ENCODE measurements around the gene PLCXD3.
"Not testable (repeated sequence)": the region's sequence is repeated elsewhere in the genome, so short reads cannot be mapped to it uniquely, and the experiment has no call there.

The PLCXD3 gene

DNA sequence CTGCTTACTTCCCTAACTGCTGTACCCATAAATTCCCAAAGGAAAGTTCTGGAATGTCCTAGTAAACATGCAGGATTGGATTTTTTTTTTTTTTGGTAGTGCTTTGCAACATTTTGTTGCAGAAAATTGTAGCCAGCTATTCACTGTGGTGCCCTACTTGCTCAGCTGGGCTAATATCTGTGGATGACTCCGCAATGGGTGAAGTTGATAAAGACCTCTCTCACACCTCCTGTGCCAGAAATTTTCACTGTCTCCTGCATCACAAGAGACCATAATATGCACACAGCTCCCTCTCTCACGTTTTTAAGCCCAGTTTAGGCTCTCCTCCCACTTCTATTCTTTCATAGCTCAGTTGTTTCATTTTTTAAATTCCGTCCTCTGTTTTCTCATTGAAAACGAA is 160.6 kb downstream of the PLCXD3 start:
- DNase-seq (ENCODE audit: low read depth in 2 of 2), result no peak

DNA sequence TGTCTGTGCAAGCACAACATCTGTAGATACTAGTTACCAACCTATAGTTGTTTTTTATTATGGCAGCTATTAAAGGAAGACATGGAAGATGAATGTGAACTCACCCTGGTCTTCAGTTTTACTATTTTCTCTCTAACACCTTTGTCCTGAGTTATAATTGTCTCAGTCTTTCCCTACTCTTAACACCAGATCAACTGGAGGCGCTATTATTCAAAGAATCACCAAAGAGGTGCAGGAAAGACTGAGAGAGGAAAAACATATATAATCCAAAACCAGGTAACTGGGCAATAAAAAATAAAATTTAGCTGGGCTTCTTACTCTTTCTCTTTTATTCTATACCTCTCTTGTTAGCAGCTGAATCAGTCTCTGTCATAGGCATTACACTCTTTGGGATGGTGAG is 162.8 kb downstream of the PLCXD3 start:
- no peak for DNase-seq (ENCODE audit: low read depth in 2 of 2)

DNA sequence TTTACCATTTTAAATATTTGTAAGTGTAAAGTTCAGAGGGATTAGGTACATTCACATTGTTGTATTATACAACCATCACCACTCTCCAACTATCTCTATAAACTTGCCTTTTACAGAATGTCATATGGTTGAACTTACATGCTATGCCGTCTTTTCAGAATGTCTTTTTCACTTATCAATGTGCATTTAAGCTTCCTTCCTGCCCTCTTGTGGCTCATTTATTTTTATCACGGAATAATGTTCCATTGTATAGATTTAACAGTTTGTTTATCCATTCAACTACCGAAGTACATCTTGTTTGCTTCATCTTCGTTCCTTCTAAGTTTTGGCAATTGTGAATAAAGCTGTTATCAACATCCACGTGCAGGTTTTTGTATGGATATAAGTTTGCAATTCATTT is 163.8 kb downstream of the PLCXD3 start:
- no peak for DNase-seq (ENCODE audit: low read depth in 2 of 2)

DNA sequence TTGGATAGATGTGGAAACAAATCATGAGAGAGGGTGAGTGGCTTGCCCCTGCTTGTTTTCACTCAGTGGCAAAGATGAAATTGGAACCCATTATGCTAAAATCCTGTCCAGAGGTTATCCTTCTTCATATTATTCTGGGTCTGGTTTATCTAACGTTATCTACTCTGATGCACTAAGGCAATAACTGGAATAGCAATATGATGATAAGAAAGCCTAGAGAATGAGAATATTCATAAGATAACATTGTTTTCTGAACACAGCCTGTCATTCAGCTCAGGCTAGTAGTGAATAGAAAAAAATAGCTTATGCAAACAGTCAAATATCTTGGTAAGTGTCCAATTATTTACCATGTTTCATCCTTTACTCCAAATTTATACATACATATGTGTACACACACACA is 165.1 kb downstream of the PLCXD3 start:
- no peak for DNase-seq (ENCODE audit: low read depth in 2 of 2)

DNA sequence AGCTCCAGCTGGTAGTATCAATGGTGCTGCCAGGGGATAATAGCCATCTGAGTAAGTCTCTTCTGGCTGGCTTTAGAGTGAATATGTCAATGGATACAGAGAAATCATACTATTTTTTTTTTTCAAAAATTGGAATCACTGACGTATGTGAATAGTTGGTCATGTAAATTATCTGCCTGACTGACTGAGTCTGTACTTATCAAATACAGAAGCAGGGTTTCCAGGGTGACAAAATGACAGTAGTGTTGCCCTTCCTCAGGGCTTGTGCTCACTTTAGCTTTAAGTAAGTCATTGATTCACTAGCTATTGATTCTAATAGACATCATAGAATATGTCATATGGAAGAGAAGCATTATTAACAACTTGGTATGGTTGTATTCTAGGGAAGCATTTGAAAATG is 171.1 kb downstream of the PLCXD3 start:
- DNase-seq (ENCODE audit: low read depth in 2 of 2), result no peak

DNA sequence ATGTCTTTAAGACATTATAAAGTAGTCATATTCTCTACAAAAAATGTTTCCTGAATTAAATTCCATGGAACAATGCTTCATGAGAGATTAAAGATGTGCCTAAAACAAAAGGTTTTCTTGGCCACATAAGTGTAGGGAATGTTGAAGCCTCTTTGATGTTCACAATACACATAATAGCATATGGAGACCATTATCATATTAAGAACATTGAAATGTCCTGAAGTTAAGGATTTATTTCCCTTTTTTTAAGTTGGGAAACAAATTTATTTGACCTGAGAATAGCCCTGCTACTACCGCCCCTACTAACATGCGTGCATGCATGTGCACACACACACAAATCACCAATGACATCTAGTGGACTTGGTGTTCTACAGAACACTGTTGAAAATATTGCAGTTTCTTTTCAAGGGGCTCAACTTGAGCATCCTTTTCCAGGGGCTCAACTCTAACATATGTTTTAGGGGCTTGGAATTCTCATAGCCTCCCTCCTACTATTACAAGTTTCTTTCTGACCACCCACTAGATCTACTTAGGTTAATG is 172.2 kb downstream of the PLCXD3 start:
- DNase-seq (ENCODE audit: low read depth in 2 of 2), result no peak

DNA sequence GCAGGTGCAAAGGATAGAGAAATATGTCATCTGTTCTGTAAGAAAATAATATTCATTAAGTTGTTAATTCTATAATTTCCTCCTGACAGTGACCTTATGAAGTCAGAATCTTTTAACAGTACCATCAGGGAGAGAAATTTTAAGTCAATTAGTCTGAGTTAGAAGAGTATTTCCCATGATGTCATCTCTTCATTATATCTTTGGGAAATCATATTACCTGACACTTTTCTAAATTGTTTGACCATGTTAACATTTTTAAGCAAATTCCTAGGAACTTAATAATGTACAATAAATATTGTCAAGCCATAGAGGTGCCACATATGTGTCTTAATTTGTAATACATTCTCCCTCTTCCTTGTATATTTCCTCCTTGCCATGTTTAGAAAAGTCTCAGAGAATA is 172.7 kb downstream of the PLCXD3 start:
- DNase-seq (ENCODE audit: low read depth in 2 of 2), result no peak

DNA sequence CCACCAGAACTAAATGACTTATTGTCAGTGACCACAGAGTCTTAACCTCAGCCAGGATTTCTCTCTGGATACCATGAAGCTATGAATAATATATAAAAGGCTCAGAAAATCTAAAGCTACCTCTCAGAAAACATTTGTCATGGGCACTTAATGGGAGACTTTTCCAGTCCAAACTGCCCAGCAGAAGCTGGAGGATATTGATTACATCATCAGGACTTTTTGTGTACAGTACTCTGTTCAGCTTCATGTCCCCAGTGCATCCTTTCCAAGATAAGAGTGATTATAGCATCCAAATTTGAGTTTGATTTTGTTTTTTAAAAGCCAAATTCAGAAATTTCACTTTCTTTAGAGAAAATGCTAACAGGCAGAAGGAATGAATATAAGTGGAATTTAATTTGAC is 173.2 kb downstream of the PLCXD3 start:
- no peak for DNase-seq (ENCODE audit: low read depth in 2 of 2)

DNA sequence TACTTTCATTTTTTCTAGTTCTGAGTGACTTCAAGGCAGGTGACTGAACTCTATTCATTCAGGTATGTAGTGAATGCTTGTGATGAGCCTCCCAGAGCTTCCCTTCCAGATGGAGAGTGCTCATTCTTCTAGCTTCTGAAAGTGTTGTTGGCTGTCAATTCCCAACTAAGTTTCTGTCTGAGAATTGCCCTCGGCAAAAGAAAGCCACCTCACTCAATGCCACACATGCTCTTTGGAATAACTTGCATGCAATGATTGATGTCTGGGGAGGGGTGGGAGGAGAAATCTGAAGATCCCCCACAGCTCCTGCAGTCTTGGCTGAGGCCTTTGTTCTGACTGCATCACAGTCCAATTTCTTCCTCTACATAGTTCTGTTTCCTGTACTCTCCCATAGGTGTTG is 173.9 kb downstream of the PLCXD3 start:
- DNase-seq (ENCODE audit: low read depth in 2 of 2), result no peak

DNA sequence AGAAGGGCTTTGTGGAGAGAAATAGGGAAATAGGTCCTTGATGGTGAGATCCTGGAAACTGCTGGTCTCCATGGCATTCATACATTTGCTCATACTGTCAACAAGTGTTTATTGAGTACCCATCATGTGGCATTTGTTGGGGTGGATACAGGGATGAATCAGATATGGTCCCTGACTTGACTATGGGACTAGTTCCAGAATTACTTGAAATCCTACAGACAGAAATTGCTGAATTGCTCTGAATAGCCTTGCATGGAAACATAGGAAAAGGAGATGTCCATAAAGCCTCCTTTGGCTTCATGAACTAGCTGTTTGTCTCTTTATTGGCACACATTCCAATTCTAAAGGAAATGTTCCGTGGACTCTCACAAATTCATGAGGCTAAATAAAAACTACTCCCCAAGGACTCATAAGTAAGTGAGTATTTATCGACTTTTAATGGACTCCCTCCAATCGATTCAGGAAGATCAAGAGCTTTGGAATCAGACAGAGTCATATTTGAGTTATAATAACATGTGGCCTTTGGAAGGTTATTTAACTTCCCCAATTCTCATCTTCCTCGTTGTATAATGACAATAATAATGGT is 174.7 kb downstream of the PLCXD3 start:
- no peak for DNase-seq (ENCODE audit: low read depth in 2 of 2)

DNA sequence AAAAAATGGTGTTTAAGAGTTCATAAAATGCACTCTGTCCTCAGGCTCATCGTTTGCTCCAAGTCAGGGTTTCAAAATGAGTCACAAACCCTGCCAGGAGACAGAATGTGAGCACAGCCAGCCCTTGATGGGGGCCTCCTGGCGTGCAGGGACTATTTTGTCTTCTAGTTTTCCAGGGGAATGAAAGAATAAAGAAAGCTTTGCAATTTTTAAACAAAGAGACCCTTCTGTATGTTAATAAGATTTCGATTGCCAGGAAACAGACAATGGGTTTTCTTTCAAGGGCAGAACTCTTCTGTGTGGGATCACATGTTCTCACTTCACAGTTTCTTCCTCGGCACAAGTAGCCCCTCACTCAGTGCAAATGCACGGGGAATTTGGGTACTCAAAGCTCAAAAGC is 175.6 kb downstream of the PLCXD3 start:
- DNase-seq (ENCODE audit: low read depth in 2 of 2), result no peak

DNA sequence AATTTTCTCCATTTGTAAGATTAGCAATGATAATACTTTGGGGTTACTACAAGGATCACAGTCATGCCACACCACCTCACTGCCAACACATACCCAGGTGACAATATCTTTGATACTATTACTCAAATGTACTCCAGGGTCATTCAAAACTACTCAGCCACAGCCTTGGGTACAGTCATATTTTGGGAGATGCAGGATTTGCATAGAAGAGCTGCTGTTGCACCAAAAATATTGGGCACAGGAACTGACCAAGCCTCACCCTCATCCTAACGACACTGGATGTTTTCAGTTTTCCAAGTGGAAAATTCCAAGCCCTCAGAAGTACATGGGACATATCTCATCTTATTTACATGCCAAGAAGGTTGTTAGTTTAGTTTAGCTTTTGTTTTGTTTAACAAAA is 176.2 kb downstream of the PLCXD3 start:
- no peak for DNase-seq (ENCODE audit: low read depth in 2 of 2)

DNA sequence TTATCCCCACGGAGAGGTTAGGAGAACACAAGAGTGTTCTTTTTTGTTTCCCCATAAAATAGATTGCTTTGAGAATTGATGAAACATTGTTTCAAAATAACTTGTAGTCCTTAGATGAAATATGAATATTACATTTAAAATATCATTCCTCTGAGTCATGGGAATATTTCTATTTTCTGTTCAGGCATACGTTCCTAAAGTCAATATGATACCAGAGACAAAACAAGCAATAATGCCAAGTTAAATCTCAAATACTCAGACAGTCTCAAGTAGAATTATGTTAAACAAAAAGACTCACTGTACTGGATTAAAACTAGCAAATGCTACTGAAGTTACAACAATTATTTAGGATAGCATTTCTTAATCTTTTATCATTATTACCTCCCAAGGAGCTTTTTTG is 185.3 kb downstream of the PLCXD3 start:
- DNase-seq (ENCODE audit: low read depth in 2 of 2), result no peak

DNA sequence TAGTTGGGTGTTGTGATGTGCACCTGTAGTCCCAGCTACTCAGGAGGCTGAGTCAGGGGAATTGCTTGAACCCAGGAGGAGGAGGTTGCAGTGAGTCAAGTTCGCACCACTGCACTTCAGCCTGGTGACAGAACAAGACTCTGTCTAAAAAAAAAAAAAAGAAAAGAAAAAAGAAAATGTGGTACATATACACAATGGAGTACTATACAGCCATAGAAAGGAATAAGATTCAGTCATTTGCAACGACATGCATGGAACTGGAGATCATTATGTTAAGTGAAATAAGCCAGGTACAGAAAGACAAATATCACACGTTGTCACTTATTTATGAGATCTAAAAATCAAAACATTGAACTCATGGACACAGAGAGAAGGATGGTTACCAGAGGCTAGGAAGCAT is 187.6 kb downstream of the PLCXD3 start:
- DNase-seq (ENCODE audit: low read depth in 2 of 2), result not testable (repeated sequence)

DNA sequence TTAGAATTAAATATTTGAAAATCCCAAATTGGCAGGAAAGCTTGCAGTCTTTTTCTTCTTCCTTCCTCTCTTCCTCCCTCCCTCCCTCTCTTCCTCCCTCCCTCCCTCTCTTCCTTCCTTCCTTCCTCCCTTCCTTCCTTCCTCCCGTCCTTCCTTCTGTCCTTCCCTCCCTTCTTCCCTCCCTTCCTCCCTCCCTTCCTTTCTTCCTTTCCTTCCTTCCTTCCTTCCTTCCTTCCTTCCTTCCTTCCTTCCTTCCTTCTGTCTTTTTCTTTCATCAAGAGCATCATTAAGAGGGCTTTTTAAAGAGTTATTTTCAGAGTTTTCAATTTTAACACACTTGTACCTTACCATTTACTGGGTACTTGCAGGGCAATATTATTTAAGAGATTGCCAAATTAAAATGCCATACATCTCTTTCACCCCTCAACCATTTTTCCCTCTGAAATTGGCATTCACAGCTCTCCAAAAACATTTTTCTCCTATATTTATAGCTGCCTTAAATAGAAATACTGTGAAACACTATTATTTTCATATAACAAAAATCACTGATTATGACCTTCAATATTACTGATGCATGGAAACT is 197.8 kb downstream of the PLCXD3 start:
- no peak for DNase-seq (ENCODE audit: low read depth in 2 of 2)

DNA sequence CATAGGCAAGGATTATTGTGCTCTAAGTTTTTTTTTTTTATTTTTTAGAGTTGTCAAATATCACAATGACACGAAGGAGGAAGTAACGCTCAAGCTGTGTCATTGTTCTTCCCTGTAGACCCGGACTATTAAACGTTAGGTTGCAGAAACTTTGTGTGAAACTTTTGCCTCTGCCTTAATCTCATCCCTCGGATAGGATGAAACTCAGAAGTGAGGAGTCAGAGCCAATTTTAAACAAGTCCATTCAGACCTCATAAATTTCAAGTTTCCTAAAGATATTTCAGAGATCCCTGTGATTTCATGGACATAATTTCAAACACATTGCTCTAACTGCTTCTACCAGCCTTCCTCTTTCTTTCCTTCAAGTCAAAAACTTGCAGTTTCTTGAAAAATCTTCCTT is 198.3 kb downstream of the PLCXD3 start:
- no peak for DNase-seq (ENCODE audit: low read depth in 2 of 2)

DNA sequence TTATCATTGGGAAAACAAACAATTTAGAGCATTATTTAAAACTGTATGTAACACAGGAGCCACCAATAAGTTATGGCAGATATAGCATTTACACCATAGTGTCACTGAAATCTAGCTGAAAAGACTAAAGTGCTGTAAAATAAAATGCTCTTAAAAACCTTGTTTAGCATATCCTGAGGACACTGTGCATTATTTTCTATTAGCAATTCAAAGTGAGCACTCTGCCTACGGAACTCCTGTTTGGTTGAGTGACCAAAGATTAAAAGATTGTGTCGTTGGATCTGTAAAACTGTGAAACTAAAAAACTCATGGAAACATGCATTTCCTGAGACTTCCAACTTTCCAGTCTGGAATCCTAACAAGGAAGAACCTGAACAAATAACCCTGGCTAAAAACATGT is 201.1 kb downstream of the PLCXD3 start:
- no peak for DNase-seq (ENCODE audit: low read depth in 2 of 2)

DNA sequence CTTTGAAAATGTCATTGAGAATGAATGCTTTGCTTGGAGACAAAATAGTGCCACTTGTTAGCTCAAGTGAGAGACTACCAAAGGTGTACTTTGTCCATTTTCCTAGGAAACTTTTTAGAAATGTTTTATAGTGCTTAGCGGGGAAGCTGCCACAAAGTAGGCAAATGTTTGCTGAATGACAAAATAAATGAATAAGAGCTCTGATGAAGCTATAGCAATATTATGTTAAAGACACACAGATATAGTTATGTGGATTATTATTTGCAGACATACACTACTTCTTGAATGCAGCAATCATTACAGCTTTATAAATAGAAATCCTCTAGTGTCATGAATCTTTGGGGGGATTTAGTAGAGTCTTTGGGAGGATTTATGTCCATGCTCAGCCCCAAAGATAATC is 204.4 kb downstream of the PLCXD3 start:
- DNase-seq (ENCODE audit: low read depth in 2 of 2), result no peak

DNA sequence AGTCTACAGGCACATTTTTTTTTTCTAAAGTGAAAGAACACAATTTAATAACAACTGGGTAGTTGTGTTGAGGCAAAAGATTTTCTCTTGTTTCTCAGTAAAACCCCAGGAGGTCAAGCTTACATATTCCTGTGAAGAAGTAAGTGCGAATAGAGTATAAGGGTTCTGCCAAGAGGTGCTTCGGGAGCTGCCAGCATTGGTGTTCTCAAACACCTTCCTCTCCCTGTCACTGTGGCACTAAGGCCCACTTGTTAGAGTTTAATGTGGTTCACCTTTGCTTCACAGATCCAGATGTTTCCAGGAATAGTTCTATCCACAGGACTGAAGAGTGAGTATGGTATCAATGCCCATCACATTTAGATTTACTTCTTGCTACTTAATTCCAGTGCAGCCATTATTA is 205.3 kb downstream of the PLCXD3 start:
- no peak for DNase-seq (ENCODE audit: low read depth in 2 of 2)

DNA sequence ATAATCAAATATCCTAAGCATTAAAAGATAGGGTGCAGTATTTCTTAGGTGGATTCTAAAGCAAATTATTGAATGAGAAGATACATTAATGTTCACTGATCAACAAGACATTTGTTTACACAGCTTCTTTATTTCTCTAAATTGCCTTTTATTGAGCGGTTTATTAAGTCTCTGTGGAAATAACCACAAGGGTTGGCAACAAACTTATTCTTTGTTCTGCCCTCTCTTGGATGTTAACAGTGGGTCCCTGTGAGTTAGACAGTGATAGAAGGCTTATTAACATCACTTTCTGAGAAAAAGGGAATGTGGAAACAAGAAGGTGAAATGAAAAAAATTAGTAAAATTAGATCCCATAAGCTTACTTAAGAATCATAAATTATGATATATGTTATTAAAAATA is 214.3 kb downstream of the PLCXD3 start:
- DNase-seq (ENCODE audit: low read depth in 2 of 2), result no peak

DNA sequence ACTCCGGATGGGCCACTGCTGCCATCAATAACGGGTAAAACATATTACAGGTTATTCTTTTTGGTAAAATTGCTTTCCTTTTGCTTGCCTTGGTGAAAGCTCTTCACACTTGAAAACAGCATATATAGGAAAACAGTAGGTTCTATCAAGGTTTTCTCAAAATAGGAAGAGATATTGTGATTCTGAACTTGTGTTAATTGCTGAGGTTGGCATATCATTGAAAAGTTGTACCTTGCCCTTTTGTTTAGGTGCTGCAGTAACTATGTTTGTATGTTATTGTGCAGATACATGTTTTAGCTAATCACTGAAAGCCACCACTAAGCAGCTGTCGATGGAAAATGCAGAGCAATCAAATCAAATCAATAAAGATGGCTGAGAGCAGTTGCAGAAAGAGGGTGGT is 219.1 kb downstream of the PLCXD3 start:
- DNase-seq (ENCODE audit: low read depth in 2 of 2), result no peak

DNA sequence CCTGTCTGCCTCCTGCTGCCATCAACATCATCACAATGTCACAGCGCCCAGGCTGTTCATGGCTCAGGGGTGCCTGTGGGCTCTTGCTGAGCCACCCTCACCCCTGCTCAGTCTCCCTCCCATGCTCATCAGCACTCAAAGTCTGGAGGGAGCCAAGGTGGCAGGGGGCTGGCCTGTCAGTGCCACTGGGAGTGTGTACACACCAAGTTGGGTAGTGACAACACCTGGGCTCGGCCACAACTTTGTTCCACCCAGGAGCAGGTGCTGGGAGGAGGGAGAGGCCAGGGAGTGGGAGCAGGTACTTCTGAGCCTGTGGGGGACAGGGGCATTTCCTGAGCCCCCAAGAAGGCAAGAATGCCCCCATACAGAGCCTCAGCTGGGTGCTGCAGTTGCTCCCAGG is 219.6 kb downstream of the PLCXD3 start:
- no peak for DNase-seq (ENCODE audit: low read depth in 2 of 2)

DNA sequence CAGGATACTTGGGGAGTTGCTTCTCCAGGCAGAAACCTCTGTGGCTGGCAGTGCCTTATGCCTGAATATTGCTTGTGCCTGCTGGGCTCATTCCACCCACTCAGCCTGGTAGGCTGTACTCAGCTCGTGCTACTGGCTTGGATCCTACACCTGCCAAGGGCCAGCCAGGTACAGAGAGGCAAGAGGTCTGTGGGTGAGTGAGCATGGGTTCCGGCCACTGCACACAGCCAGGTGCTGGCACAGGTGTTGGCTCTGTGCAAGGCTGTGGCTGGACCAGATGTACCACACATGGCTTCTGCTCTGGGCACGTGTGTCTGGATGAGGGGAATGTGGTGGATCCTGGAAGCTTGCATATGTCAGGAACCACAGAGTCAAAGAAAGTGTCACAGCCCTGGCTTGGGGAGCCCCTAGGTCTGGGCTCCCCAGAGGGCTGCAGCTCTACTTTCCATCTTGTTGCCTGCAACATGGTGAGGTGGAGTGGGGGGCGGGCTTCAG is 220.4 kb downstream of the PLCXD3 start:
- DNase-seq (ENCODE audit: low read depth in 2 of 2), result no peak

DNA sequence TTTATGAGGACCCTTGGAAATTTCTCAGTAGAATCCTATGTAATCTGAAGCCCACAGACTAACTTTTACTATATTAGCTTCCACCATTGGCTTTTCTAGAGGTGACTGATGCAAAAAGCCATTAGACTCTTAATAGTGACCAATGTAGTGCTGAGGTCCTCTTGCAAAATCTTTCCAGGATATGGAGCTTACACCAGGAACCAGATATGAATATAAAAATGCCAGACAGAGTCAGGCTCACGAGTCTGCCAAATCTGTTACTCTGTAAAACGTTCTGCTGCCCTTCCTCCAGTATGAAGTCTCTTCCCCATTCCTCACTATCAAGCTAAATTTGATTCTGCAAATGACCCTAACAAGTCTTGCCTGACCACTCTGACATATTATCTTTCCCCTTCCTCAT is 223.7 kb downstream of the PLCXD3 start:
- DNase-seq (ENCODE audit: low read depth in 2 of 2), result no peak

Measured in activated CD8-positive, alpha-beta memory T cell treated with anti-CD3 and anti-CD28 coated beads for 4 hours (primary cell).